HG03064 (cell line): Measurements from ENCODE around the gene NCF1.
"Not testable (repeated sequence)": the region's sequence is repeated elsewhere in the genome, so short reads cannot be mapped to it uniquely, and the experiment has no call there.

Source experiments
- ATAC-seq: cut with Tn5 transposase; IDR thresholded peaks from one replicate; pipeline ENCODE4 v1.9.1; 2021; ENCODE audit warnings: low read depth; ENCODE audit not compliant: unreplicated experiment

Gene NCF1

DNA sequence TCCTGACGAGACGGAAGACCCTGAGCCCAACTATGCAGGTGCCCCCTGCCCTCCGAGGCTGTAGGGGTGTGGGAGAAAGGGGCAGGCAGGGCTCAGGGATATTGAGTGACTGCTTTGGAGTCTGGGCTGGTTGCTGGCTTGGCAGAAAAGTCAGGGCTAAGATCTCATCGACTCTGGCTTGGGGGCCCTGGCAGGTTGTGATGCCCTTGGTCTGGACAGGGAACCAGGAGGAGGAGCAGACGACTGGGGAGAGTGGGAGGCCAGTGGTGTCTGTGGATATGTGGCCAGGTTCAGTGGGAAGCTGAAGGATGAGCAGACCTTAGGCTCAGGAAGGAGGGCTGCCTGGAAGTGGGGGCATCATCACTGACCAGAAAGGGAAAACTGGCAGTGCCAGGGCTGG lies 9.8 kb downstream of the NCF1 start:
- ATAC-seq: not testable (repeated sequence)

DNA sequence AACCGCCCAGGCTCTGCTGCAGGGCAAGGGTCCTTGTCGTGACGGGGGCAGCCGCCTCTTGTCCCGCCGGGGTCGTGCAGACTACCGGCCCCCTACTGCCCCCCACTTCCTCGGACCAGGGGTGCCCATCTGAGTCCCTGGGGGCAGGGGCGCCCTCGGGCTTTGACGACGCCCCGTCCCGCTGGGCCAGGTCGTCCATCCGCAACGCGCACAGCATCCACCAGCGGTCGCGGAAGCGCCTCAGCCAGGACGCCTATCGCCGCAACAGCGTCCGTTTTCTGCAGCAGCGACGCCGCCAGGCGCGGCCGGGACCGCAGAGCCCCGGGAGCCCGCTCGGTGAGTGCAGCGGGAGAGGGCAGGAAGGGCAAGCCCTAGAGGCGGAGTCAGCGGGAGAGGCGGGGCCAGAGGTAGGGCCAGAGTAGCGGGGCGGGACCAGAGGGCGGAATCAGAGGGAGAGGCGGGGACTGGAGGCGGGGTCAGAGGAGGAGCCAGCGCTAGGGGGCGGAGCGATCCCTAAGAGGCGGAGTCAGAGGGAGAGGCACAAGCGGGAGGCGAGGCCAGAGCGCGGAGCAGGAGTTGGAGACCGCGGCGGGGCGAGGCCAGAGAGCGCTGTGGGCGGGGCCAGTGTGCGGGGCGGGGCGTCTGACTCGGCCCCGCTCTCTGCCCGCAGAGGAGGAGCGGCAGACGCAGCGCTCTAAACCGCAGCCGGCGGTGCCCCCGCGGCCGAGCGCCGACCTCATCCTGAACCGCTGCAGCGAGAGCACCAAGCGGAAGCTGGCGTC lies 14.7 kb downstream of the NCF1 start:
- peak; percentile 82 for ATAC-seq

DNA sequence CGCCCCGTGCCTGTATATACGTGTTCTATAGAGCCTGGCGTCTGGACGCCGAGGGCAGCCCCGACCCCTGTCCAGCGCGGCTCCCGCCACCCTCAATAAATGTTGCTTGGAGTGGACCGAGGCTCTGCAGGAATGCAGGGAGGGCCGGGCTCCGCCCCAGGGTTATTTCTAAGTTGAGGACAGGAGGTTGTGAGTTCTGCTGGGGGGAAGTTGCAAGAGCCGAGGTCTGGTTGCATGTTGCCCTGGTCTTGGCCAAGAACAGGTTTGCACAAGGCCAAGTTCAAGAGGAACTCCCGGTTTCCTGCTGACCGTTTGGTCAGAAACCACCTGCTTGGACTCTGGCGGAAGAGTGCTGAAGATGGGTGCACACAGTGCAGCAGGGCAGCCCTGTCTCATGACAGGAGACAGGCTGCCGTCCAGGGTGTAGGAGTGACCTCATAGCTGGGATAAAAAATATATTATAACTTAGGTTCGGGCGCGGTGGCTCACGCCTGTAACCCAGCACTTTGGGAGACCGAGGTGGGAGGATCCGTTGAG lies 15.5 kb downstream of the NCF1 start:
- ATAC-seq: not testable (repeated sequence)

DNA sequence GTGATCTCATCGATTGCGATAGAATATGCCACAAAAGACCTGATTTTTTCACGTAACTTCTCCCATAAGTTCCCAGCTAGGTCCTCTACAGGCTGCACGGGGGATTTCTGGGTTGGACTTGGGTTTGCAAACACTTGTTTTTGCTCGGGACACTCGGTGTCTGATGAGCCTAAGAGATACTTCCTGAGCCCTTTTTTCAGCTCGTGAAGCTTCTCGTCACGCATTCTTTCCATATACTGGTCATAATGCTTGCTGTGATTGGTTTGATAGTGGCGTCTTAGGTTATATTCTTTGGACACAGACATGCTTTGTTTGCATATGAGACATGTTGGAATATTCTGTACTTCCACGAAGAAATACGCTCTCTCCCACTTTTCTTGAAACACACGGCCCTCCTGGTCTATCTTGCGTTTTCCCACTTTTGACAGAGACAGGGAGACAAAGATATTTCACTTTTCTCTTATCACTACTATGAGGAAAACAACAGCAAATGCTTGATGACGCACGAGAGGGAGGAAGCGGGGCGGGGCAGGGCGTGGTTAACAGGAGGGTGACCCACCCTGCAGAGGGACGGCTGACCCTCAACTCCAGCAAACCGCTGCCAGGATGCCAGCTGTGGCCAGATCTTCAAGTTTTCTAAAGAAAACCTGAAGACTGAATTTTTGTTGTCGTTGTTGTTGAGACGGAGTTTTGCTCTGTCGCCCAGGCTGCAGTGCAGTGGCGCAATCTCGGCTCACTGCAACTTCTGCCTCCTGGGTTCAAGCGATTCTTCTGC lies 24.2 kb downstream of the NCF1 start:
- ATAC-seq: not testable (repeated sequence)

DNA sequence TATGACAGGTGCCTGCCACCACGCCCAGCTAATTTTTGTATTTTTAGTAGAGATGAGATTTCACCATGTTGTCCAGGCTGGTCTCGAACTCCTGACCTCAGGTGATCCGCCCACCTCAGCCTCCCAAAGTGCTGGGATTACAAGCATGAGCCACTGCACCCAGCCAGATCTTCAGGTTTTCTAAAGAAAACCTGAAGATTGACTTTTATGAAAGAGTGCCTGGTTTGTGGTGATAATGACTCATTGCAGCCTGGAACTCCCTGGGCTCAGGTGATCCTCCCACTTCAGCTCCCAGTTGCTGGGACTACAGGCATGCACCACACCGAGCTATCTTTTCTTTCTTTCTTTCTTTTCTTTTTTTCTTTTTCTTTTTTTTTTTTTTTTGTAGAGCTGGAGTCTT lies 24.8 kb downstream of the NCF1 start:
- ATAC-seq: not testable (repeated sequence)

DNA sequence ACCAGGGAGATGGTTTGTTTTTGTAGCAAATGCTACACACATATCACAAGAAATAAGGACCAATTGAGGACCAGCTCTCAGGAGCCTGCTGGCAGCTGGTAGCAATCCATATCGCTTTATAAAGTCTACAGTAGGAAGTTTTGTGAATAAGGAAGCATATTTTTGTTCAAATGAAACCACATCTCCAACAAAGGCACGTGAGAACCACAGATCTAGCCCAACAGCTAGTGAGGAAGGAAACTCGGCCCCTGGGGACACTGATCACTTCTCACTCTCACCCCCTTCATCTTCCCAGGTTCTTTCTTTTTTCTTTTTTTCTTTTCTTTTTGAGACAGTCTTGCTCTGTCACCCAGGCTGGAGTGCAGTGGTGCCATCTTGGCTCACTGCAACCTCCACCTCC lies 42.1 kb downstream of the NCF1 start:
- not testable (repeated sequence) for ATAC-seq

DNA sequence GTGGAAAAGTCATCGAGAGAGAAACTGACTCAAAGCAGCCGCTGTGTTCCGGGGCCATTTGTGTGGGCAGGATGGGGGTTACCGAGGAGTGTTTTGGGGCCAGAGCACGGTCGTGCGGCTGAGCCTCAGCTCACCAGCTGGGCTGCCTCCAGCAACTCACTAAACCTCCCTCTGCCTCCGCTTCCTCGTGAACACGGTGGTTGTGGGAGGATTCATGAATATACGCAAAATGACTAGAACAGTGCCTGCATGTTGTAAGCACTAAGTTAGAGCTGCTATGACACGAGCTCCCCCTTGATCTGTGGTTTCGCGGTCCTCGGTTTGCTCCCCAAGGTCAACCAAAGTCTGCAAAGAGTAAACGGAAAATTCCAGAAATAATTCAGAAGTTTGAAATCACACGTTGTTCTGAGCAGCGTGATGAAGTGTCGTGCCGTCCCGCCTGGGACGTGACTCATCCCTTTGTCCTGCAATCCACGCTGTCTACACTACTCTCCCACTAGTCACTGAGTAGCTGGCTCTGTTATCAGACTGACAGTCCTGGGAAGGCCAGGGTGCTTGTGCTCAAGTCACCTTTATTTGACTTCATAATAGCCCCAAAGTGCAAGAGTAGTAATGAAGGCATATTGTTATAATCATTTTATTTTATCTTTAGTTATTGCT lies 46.5 kb downstream of the NCF1 start:
- peak; percentile 74 for ATAC-seq

DNA sequence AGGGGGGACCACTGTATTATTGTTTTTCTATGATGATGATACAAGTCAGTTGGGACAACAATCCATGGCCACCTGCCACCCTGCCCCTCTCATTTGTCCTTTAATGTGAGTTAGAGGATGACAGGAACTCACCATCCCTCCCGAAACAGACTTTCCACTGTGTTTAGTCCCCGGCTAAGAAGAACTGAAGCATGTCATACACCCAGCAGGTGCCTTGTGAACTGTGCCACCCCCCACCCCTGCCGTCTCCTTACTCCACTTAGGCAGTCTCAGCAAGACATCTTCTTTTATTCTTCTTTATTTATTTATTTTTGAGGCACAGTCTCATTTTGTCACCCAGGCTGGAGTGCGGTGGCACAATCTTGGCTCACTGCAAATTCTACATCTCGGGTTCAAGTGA lies 47.4 kb downstream of the NCF1 start:
- not testable (repeated sequence) for ATAC-seq

DNA sequence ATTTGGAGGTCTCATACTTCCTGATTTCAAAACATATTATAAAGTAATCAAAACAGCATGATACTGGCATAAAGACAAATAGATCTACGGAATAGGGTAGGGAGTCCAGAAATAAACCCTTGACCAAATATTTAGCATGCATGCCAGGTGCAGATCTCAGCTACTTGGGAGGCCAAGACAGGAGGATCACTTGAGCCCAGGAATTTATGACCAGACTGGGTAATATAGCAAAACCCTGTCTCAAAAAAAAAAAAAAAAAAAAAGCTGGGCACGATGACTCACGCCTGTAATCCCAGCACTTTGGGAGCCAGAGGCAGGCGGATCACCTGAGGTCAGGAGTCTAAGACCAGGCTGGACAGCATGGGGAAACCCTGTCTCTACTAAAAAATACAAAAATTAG lies 56.1 kb downstream of the NCF1 start:
- not testable (repeated sequence) for ATAC-seq

DNA sequence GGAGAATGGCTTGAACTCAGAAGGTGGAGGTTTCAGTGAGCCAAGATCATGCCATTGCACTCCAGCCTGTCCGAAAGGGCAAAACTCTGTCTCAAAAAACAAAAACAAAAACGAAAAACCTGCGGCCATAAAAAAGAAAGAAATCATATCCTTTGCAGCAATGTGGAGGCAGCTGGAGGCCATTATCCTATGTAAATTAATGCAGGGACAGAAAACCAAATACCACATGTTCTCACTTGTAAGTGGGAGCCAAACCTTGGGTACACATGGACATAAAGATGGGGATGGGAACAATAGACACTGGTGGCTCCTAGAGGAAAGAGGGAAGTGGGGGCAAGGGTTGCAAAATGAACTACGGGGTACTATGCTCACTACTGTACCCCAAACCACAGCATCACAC lies 56.6 kb downstream of the NCF1 start:
- ATAC-seq: not testable (repeated sequence)
